A549 (cell line): ENCODE data around the gene FAM162A.

Experiments used
- EP300 ChIP-seq, 2 experiments: fragments of >200 bp; sonication (Bioruptor Twin); formaldehyde crosslinking; IDR thresholded peaks; 2 replicates in 1 of 2; 3 replicates in 1 of 2; pipeline ENCODE4 v1.6.1; 2016 to 2017
- HDAC2 ChIP-seq: fragments of 200-600 bp; sonication (generic); IDR thresholded peaks from 2 replicates; pipeline ENCODE4 v1.6.1; 2016
- JUN ChIP-seq, 2 experiments: fragments of >200 bp; sonication (Bioruptor Twin); formaldehyde crosslinking; IDR thresholded peaks; 2 replicates in 1 of 2; 3 replicates in 1 of 2; pipeline ENCODE4 v1.6.1; 2016 to 2017
- MYC ChIP-seq: IDR thresholded peaks from 2 replicates; pipeline ENCODE4 v1.6.1; 2012; ENCODE audit warnings: mild to moderate bottlenecking, inconsistent platforms, low read length, improper control_type of control experiment, borderline replicate concordance
- POLR2A ChIP-seq: IDR thresholded peaks from 2 replicates; pipeline ENCODE4 v1.6.1; 2012; ENCODE audit warnings: mild to moderate bottlenecking, low read length
- RCOR1 ChIP-seq: fragments of 150-350 bp; IDR thresholded peaks from 2 replicates; pipeline ENCODE4 v1.6.1; 2014; ENCODE audit warnings: antibody characterized with exemption, low read length, low read depth
- TF ChIP-seq, protein P1 (sequence below): fragments of >200 bp; sonication (Bioruptor Twin); formaldehyde crosslinking; IDR thresholded peaks from 3 replicates; pipeline ENCODE4 v1.5.1; 2016

GRCh38 chr3:122362026-122362425 is 22.0 kb upstream of the FAM162A start:
- TF ChIP-seq HDAC2 (no peak), JUN (IDR thresholded peaks at IDR 0.05) (no peak), POLR2A (no peak), RCOR1 (no peak), MYC (no peak), EP300 (IDR thresholded peaks at IDR 0.05) (no peak)
- TF ChIP-seq, protein P1, sequence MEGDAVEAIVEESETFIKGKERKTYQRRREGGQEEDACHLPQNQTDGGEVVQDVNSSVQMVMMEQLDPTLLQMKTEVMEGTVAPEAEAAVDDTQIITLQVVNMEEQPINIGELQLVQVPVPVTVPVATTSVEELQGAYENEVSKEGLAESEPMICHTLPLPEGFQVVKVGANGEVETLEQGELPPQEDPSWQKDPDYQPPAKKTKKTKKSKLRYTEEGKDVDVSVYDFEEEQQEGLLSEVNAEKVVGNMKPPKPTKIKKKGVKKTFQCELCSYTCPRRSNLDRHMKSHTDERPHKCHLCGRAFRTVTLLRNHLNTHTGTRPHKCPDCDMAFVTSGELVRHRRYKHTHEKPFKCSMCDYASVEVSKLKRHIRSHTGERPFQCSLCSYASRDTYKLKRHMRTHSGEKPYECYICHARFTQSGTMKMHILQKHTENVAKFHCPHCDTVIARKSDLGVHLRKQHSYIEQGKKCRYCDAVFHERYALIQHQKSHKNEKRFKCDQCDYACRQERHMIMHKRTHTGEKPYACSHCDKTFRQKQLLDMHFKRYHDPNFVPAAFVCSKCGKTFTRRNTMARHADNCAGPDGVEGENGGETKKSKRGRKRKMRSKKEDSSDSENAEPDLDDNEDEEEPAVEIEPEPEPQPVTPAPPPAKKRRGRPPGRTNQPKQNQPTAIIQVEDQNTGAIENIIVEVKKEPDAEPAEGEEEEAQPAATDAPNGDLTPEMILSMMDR, result no peak
